ENCODE results near the gene METTL6.
"Not testable (repeated sequence)": the region's sequence is repeated elsewhere in the genome, so short reads cannot be mapped to it uniquely, and the experiment has no call there.

The METTL6 gene

GRCh38 chr3:15451216-15452113, 24.1 kb upstream of the METTL6 start:
- no peak for DNase-seq (ENCODE audit: low spot score)

- DNase-seq (ENCODE audit: low spot score), result no peak
Observed at GRCh38 chr3:15450438-15451215, 23.3 kb upstream of the METTL6 start.

GRCh38 chr3:15449489-15450224, 22.3 kb upstream of the METTL6 start:
- DNase-seq (ENCODE audit: low spot score), result no peak

GRCh38 chr3:15443826-15444524, 16.6 kb upstream of the METTL6 start:
- peak; percentile 1 for DNase-seq (ENCODE audit: low spot score)

GRCh38 chr3:15440891-15441290, 13.5 kb upstream of the METTL6 start:
- no peak for DNase-seq (ENCODE audit: low spot score)

GRCh38 chr3:15439476-15439875, 12.1 kb upstream of the METTL6 start:
- DNase-seq (ENCODE audit: low spot score), result peak; percentile 22

GRCh38 chr3:15438983-15439382, 11.6 kb upstream of the METTL6 start:
- no peak for DNase-seq (ENCODE audit: low spot score)

- no peak for DNase-seq (ENCODE audit: low spot score)
Observed at GRCh38 chr3:15436246-15436645, 8.9 kb upstream of the METTL6 start.

- DNase-seq (ENCODE audit: low spot score), result no peak
Observed at GRCh38 chr3:15434756-15435155, 7.4 kb upstream of the METTL6 start.

- no peak for DNase-seq (ENCODE audit: low spot score)
Observed at GRCh38 chr3:15433531-15433930, 6.2 kb upstream of the METTL6 start.

GRCh38 chr3:15431256-15431837, 4.0 kb upstream of the METTL6 start:
- no peak for DNase-seq (ENCODE audit: low spot score)

- DNase-seq (ENCODE audit: low spot score), result no peak
Observed at GRCh38 chr3:15430624-15431023, 3.3 kb upstream of the METTL6 start.

GRCh38 chr3:15429080-15429479, 1.7 kb upstream of the METTL6 start:
- no peak for DNase-seq (ENCODE audit: low spot score)

- DNase-seq (ENCODE audit: low spot score), result peak; percentile 86
Observed at GRCh38 chr3:15428539-15428938, 1.2 kb upstream of the METTL6 start.

- no peak for DNase-seq (ENCODE audit: low spot score)
Observed at GRCh38 chr3:15427981-15428380, 637 bp upstream of the METTL6 start.

GRCh38 chr3:15426579-15427118, 695 bp downstream of the METTL6 start:
- DNase-seq (ENCODE audit: low spot score), result no peak

- peak; percentile 40 for DNase-seq (ENCODE audit: low spot score)
Observed at GRCh38 chr3:15420871-15421270, 6.5 kb downstream of the METTL6 start.

GRCh38 chr3:15410966-15411365, 16.4 kb downstream of the METTL6 start:
- not testable (repeated sequence) for DNase-seq (ENCODE audit: low spot score)

- DNase-seq (ENCODE audit: low spot score), result no peak
Observed at GRCh38 chr3:15409774-15410173, 17.6 kb downstream of the METTL6 start.

GRCh38 chr3:15409239-15409638, 18.1 kb downstream of the METTL6 start:
- no peak for DNase-seq (ENCODE audit: low spot score)

GRCh38 chr3:15405448-15406050, 21.8 kb downstream of the METTL6 start:
- DNase-seq (ENCODE audit: low spot score), result peak; percentile 59
